NCI-H146 treated with DMSO at 0.1 percent for 48 hours (cell line): Measurements from ENCODE around the gene DIPK1C.

Experiments used
- DNase-seq: peaks from one replicate; lab custom pipeline; 2025; ENCODE audit not compliant: unreplicated experiment; lab: John Stamatoyannopoulos, UW

DIPK1C gene

GRCh38 chr18:74453642-74454198, 3.4 kb downstream of the DIPK1C start:
- no peak for DNase-seq

- DNase-seq, result no peak
These were observed 4.0 kb downstream of the DIPK1C start for GRCh38 chr18:74453016-74453566.

GRCh38 chr18:74451148-74451547, 6.0 kb downstream of the DIPK1C start:
- no peak for DNase-seq

GRCh38 chr18:74450626-74451025, 6.5 kb downstream of the DIPK1C start:
- no peak for DNase-seq

GRCh38 chr18:74447404-74448152, 9.5 kb downstream of the DIPK1C start:
- no peak for DNase-seq

GRCh38 chr18:74446631-74447403, 10.3 kb downstream of the DIPK1C start:
- DNase-seq, result no peak

GRCh38 chr18:74446178-74446577, 10.9 kb downstream of the DIPK1C start:
- no peak for DNase-seq

GRCh38 chr18:74445585-74445984, 11.5 kb downstream of the DIPK1C start:
- no peak for DNase-seq

- no peak for DNase-seq
These were observed 13.0 kb downstream of the DIPK1C start for GRCh38 chr18:74444104-74444503.

GRCh38 chr18:74440808-74441427, 16.2 kb downstream of the DIPK1C start:
- DNase-seq, result no peak

- DNase-seq, result no peak
These were observed 19.0 kb downstream of the DIPK1C start for GRCh38 chr18:74438091-74438490.

GRCh38 chr18:74436158-74436769, 20.8 kb downstream of the DIPK1C start:
- no peak for DNase-seq

- DNase-seq, result no peak
These were observed 21.4 kb downstream of the DIPK1C start for GRCh38 chr18:74435740-74436139.

- no peak for DNase-seq
These were observed 22.6 kb downstream of the DIPK1C start for GRCh38 chr18:74434466-74434865.

GRCh38 chr18:74430806-74431571, 26.1 kb downstream of the DIPK1C start:
- no peak for DNase-seq

GRCh38 chr18:74430231-74430630, 26.9 kb downstream of the DIPK1C start:
- DNase-seq, result no peak

GRCh38 chr18:74429096-74429495, 28.0 kb downstream of the DIPK1C start:
- no peak for DNase-seq

GRCh38 chr18:74427442-74428112, 29.5 kb downstream of the DIPK1C start:
- no peak for DNase-seq

- no peak for DNase-seq
These were observed 31.2 kb downstream of the DIPK1C start for GRCh38 chr18:74425876-74426275.

GRCh38 chr18:74425161-74425560, 31.9 kb downstream of the DIPK1C start:
- DNase-seq, result no peak
